H1 (cell line): ENCODE data around the gene SF3B2. TPM values are rescaled to one million over a fixed set of nuclear protein-coding genes. Genes with fewer than 3 reads are reported as not detected.

ENCODE experiments used
- CTCF ChIA-PET: fragments of 300-600 bp; sonication (Branson Sonifier 250); formaldehyde crosslinking; loops from one replicate; lab custom pipeline; 2021; ENCODE audit not compliant: partially characterized antibody; lab: Charles Lee
- POLR2A ChIA-PET: fragments of 300-600 bp; sonication (Branson Sonifier 250); formaldehyde crosslinking; loops from one replicate; lab custom pipeline; 2021; ENCODE audit warnings: inconsistent platforms; ENCODE audit not compliant: partially characterized antibody; lab: Charles Lee
- DNase-seq, 2 experiments: peaks; one replicate each; pipeline versions ENCODE4 v3.0.0 to v3.0.0-alpha.2; 2010 to 2022; ENCODE audit warnings: low spot score in 2 of 2, low read depth in 1 of 2, mixed read lengths in 1 of 2
- FAIRE-seq: peaks from 2 replicates; lab custom pipeline; 2011; peaks lifted over from hg19 to GRCh38; lab: Jason Lieb, UNC
- H2AFZ ChIP-seq: 2 replicates; pipeline ENCODE4 v1.8.1; 2012; ENCODE audit warnings: low read length, inconsistent platforms
- H2AK5ac ChIP-seq: 2 replicates; pipeline ENCODE4 v1.6.1; 2013; ENCODE audit warnings: low read depth, low read length
- H2BK120ac ChIP-seq: replicated peaks from 2 replicates; pipeline ENCODE3; 2013; ENCODE audit warnings: low read depth, low read length, inconsistent platforms
- H2BK12ac ChIP-seq: 2 replicates; pipeline ENCODE4 v1.6.1; 2013; ENCODE audit warnings: low read depth, low read length
- H2BK15ac ChIP-seq: 2 replicates; pipeline ENCODE4 v1.6.1; 2013; ENCODE audit warnings: low read length
- H2BK20ac ChIP-seq: 2 replicates; pipeline ENCODE4 v1.6.1; 2013; ENCODE audit warnings: low read length
- H2BK5ac ChIP-seq: 2 replicates; pipeline ENCODE4 v1.6.1; 2013; ENCODE audit warnings: low read depth, low read length
- H3K14ac ChIP-seq: 2 replicates; pipeline ENCODE4 v1.6.1; 2013; ENCODE audit warnings: inconsistent platforms; ENCODE audit not compliant: insufficient read length
- H3K18ac ChIP-seq: 2 replicates; pipeline ENCODE4 v1.6.1; 2013; ENCODE audit warnings: low read length; ENCODE audit errors: extremely low read depth
- H3K23ac ChIP-seq: 2 replicates; pipeline ENCODE4 v1.6.1; 2013; ENCODE audit warnings: inconsistent platforms; ENCODE audit not compliant: insufficient read length
- H3K23me2 ChIP-seq: 2 replicates; pipeline ENCODE4 v1.6.1; 2013; ENCODE audit warnings: low read depth, low read length
- H3K27ac ChIP-seq: 2 replicates; pipeline ENCODE4 v1.6.1; 2011; ENCODE audit warnings: low read depth, low read length, inconsistent platforms
- H3K27me3 ChIP-seq, 4 experiments: replicated peaks in 1 of 4; 1 replicate in 1 of 4; 2 replicates in 3 of 4; pipeline versions ENCODE4 v1.6.1 to v1.8.1; 2011 to 2013; ENCODE audit warnings: low read length in 3 of 4, mild to moderate bottlenecking in 3 of 4, inconsistent platforms in 2 of 4, mixed read lengths in 2 of 4, moderate library complexity in 1 of 4; ENCODE audit not compliant: control insufficient read depth in 3 of 4, insufficient read depth in 3 of 4; ENCODE audit errors: extremely low read depth in 1 of 4
- H3K36me3 ChIP-seq, 4 experiments: 2 replicates each; pipeline versions ENCODE4 v1.6.1 to v1.8.1; 2011 to 2013; ENCODE audit warnings: mild to moderate bottlenecking in 4 of 4, low read length in 3 of 4, moderate library complexity in 2 of 4, control low read depth in 1 of 4, inconsistent platforms in 1 of 4; ENCODE audit not compliant: insufficient read depth in 4 of 4, control insufficient read depth in 2 of 4
- H3K4ac ChIP-seq: replicated peaks from 2 replicates; pipeline ENCODE3; 2013; ENCODE audit warnings: low read length, low read depth, mixed read lengths, inconsistent platforms; ENCODE audit not compliant: insufficient read length
- H3K4me1 ChIP-seq, 4 experiments: replicated peaks in 1 of 4; 1 replicate in 1 of 4; 2 replicates in 3 of 4; pipeline versions ENCODE4 v1.6.1 to v1.8.1; 2011 to 2013; ENCODE audit warnings: low read length in 3 of 4, inconsistent platforms in 2 of 4, mixed read lengths in 1 of 4; ENCODE audit not compliant: insufficient read depth in 4 of 4, control insufficient read depth in 3 of 4
- H3K4me2 ChIP-seq, 2 experiments: 2 replicates each; pipeline versions ENCODE4 v1.6.1 to v1.8.1; 2011 to 2013; ENCODE audit warnings: low read depth in 2 of 2, low read length in 2 of 2, control low read depth in 1 of 2, inconsistent platforms in 1 of 2, mild to moderate bottlenecking in 1 of 2; ENCODE audit not compliant: insufficient read depth in 1 of 2
- H3K4me3 ChIP-seq, 4 experiments: fragments of 200-600, 300-600 bp in 1 of 4; sonication (generic), shearing (Covaris generic), sonication (Bioruptor Twin) in 1 of 4; 2 replicates each; pipeline versions ENCODE4 v1.5.1 to v1.8.1; 2011 to 2016; ENCODE audit warnings: low read length in 4 of 4, low read depth in 3 of 4, control low read depth in 2 of 4, inconsistent platforms in 2 of 4, mild to moderate bottlenecking in 2 of 4, mixed read lengths in 1 of 4, moderate library complexity in 1 of 4; ENCODE audit not compliant: insufficient read depth in 2 of 4; ENCODE audit errors: extremely low read depth in 1 of 4
- H3K56ac ChIP-seq: replicated peaks from 2 replicates; pipeline ENCODE3; 2013; ENCODE audit warnings: low read depth, mild to moderate bottlenecking, mixed read lengths, low read length, inconsistent platforms; ENCODE audit not compliant: insufficient read length
- H3K79me1 ChIP-seq: 2 replicates; pipeline ENCODE4 v1.6.1; 2013; ENCODE audit warnings: low read depth, low read length, control low read depth
- H3K79me2 ChIP-seq, 2 experiments: 2 replicates each; pipeline versions ENCODE4 v1.6.1 to v1.8.1; 2012 to 2013; ENCODE audit warnings: low read length in 2 of 2, mild to moderate bottlenecking in 2 of 2, inconsistent platforms in 1 of 2; ENCODE audit not compliant: insufficient read depth in 2 of 2, control insufficient read depth in 1 of 2
- H3K9ac ChIP-seq, 4 experiments: replicated peaks in 1 of 4; 1 replicate in 1 of 4; 2 replicates in 3 of 4; pipeline versions ENCODE4 v1.6.1 to v1.8.1; 2011 to 2013; ENCODE audit warnings: low read depth in 3 of 4, low read length in 3 of 4, control low read depth in 2 of 4, mild to moderate bottlenecking in 2 of 4, moderate library complexity in 2 of 4, inconsistent platforms in 1 of 4; ENCODE audit errors: extremely low read depth in 1 of 4
- H3K9me3 ChIP-seq, 2 experiments: 2 replicates each; pipeline versions ENCODE4 v1.6.1 to v1.8.1; 2012 to 2013; ENCODE audit warnings: mild to moderate bottlenecking in 2 of 2, moderate library complexity in 2 of 2, control low read depth in 1 of 2, inconsistent platforms in 1 of 2, low read depth in 1 of 2, low read length in 1 of 2, mixed read lengths in 1 of 2; ENCODE audit not compliant: insufficient read depth in 2 of 2
- H4K20me1 ChIP-seq, 2 experiments: replicated peaks in 1 of 2; 2 replicates each; pipeline versions ENCODE3 to v1.8.1; 2011 to 2013; ENCODE audit warnings: inconsistent platforms in 2 of 2, low read length in 2 of 2, mild to moderate bottlenecking in 1 of 2; ENCODE audit not compliant: insufficient read depth in 2 of 2, control insufficient read depth in 1 of 2
- H4K5ac ChIP-seq: 2 replicates; pipeline ENCODE4 v1.6.1; 2013; ENCODE audit warnings: low read length, low read depth, mixed read lengths, inconsistent platforms; ENCODE audit not compliant: insufficient read length
- H4K8ac ChIP-seq: 2 replicates; pipeline ENCODE4 v1.8.0; 2013; ENCODE audit warnings: mild to moderate bottlenecking, moderate library complexity, low read length, inconsistent platforms; ENCODE audit not compliant: insufficient read depth; ENCODE audit errors: extremely low read depth
- H4K91ac ChIP-seq: replicated peaks from 2 replicates; pipeline ENCODE3; 2013; ENCODE audit warnings: low read length, mixed read lengths, inconsistent platforms; ENCODE audit not compliant: insufficient read length
- CBX8 ChIP-seq: fragments of 300-800, 300-1000 bp; sonication (generic); IDR thresholded peaks from 2 replicates; pipeline ENCODE4 v1.7.1; 2016; ENCODE audit warnings: low read depth, low read length, borderline replicate concordance
- CTBP2 ChIP-seq: IDR thresholded peaks from 2 replicates; pipeline ENCODE4 v1.7.0; 2011; ENCODE audit warnings: borderline replicate concordance, mild to moderate bottlenecking, moderate library complexity, mixed read lengths, low read length; ENCODE audit not compliant: insufficient read depth, insufficient read length
- E2F6 ChIP-seq: IDR thresholded peaks from 2 replicates; pipeline ENCODE4 v1.6.1; 2012; ENCODE audit warnings: inconsistent platforms
- JUN ChIP-seq: IDR thresholded peaks from 2 replicates; pipeline ENCODE4 v1.6.1; 2011; ENCODE audit warnings: low read depth, mild to moderate bottlenecking, improper control_type of control experiment, low read length
- JUND ChIP-seq: IDR thresholded peaks from 2 replicates; pipeline ENCODE4 v1.6.1; 2011; ENCODE audit warnings: mild to moderate bottlenecking, improper control_type of control experiment, low read length
- KDM1A ChIP-seq: fragments of 200-600, 300-600 bp; sonication (generic); IDR thresholded peaks from 2 replicates; pipeline ENCODE4 v1.7.1; 2016; ENCODE audit warnings: mild to moderate bottlenecking, low read length, borderline replicate concordance
- MAX ChIP-seq: IDR thresholded peaks from 2 replicates; pipeline ENCODE4 v1.6.1; 2012; ENCODE audit warnings: inconsistent platforms
- SAP30 ChIP-seq: fragments of 300-600 bp; sonication (generic); IDR thresholded peaks from 2 replicates; pipeline ENCODE4 v1.7.1; 2012; ENCODE audit warnings: low read length, moderate library complexity, mild to moderate bottlenecking, inconsistent platforms; ENCODE audit not compliant: insufficient read depth, insufficient replicate concordance
- TAF7 ChIP-seq: optimal IDR thresholded peaks from 2 replicates; pipeline ENCODE3; 2011; ENCODE audit warnings: low read depth, mild to moderate bottlenecking, inconsistent platforms, low read length, moderate library complexity, borderline replicate concordance
- TBP ChIP-seq: IDR thresholded peaks from 2 replicates; pipeline ENCODE4 v1.6.1; 2011; ENCODE audit warnings: low read depth, low read length, improper control_type of control experiment
- TCF12 ChIP-seq: IDR thresholded peaks from 2 replicates; pipeline ENCODE4 v1.6.1; 2011; ENCODE audit warnings: low read depth, mild to moderate bottlenecking, low read length
- YY1 ChIP-seq: IDR thresholded peaks from 2 replicates; pipeline ENCODE4 v1.6.1; 2011; ENCODE audit warnings: low read depth, mild to moderate bottlenecking, low read length
- WGBS, 2 experiments: shearing (Covaris generic) in 1 of 2; methylation state at CpG; one replicate each; pipeline versions ENCODE4 v1.1.6 to v1.1.7; 2013 to 2015; ENCODE audit warnings: low lambda C conversion rate in 2 of 2, mixed read lengths in 2 of 2, inconsistent platforms in 1 of 2, low coverage in 1 of 2, missing lambda C conversion rate in 1 of 2; ENCODE audit not compliant: insufficient replicate concordance in 2 of 2, insufficient coverage in 1 of 2, insufficient read length in 1 of 2; ENCODE audit errors: extremely low coverage in 1 of 2, missing lambda C conversion rate in 1 of 2; 5-methylcytosine and 5-hydroxymethylcytosine counted together
- polyA plus RNA-seq, 7 experiments: library from polyadenylated mRNA; depleted of rRNA in 3 of 7; stranded (reverse) in 5 of 7; unstranded in 2 of 7; fragments of >200 nt in 5 of 7; fragments of 200-250 nt in 2 of 7; gene quantifications; 1 replicate in 5 of 7; 2 replicates in 1 of 7; 4 replicates in 1 of 7; pipeline versions ENCODE4 v1.2.1 to v1.2.3, GENCODE V29; 2011 to 2013; ENCODE audit warnings: missing spikeins in 2 of 7, mixed read lengths in 2 of 7
- total RNA-seq: library from RNA; stranded (reverse); fragmentation: NEBNext Ultra II Directional; extraction: Animal tissue kit (Norgen Biotek cat#: 25700); gene quantifications from 2 replicates; pipeline ENCODE4 v1.2.1, GENCODE V29; 2021

Gene SF3B2
- total and polyA plus RNA-seq, 2 of the 8 experiments (the other 6 are each of a cell fraction or from before 2014, with no cell fraction given), result 182 to 237 TPM

GRCh38 chr11:66084821-66085475 is 32.8 kb downstream of the SF3B2 start:
- H4K91ac ChIP-seq, result no peak overlapping the region
- no peak overlapping the region for H3K23ac ChIP-seq
- H3K79me2 ChIP-seq, result no peaks in the 10 kb centered on the region; a peak in 1 of 4 replicates
- 92% methylated on average over 3 of the region's 3 CpGs; no CpG with 5 or more reads in 1 of the 2 experiments for WGBS, 2 experiments
- no peak overlapping the region for H2BK120ac ChIP-seq
- no peak overlapping the region for H2BK15ac ChIP-seq
- DNase-seq, result no peak
- no peak overlapping the region for H3K56ac ChIP-seq
- H2AK5ac ChIP-seq, result no peak overlapping the region
- H3K9ac ChIP-seq, result no peak overlapping the region
- FAIRE-seq, result no peak
- no peaks in the 10 kb centered on the region for H4K20me1 ChIP-seq
- no peaks in the 10 kb centered on the region for H3K27me3 ChIP-seq
- peaks cover 0 to 3% (median under 1%) of the 10 kb centered on the region in 4 experiments; a peak in 1 of 7 replicates for H3K4me1 ChIP-seq
- H3K36me3 ChIP-seq, result no peaks in the 10 kb centered on the region
- H3K4me2 ChIP-seq, result no peak overlapping the region
- H2AFZ ChIP-seq, result no peak overlapping the region
- H4K8ac ChIP-seq, result no peak overlapping the region
- no peak overlapping the region for H3K4ac ChIP-seq
- ChIA-PET POLR2A (interaction anchor here (1.7 kb wide), 1 partner anchor 231 kb away, joined by 3 read pairs; no protein-coding TSS in a partner anchor), CTCF (interaction anchor here (0.7 to 1.6 kb wide), 2 partner anchors 31 to 81 kb away, joined by 3 read pairs; no protein-coding TSS in a partner anchor)
- H2BK20ac ChIP-seq, result no peak overlapping the region
- H3K14ac ChIP-seq, result no peak overlapping the region
- no peak overlapping the region for H3K18ac ChIP-seq
- H3K27ac ChIP-seq, result no peak overlapping the region
- no peak overlapping the region for H2BK12ac ChIP-seq
- H4K5ac ChIP-seq, result no peak overlapping the region
- peaks cover 3% of the 10 kb centered on the region for H3K79me1 ChIP-seq
- no peaks in the 10 kb centered on the region; the same call in 1 of the 2 replicates for H3K23me2 ChIP-seq
- H3K4me3 ChIP-seq, result no peak overlapping the region
- H2BK5ac ChIP-seq, result no peak overlapping the region
- H3K9me3 ChIP-seq, result no peaks in the 10 kb centered on the region
- no peak for TF ChIP-seq SAP30
- no peak for TF ChIP-seq YY1
- no peak for TF ChIP-seq CBX8
- no peak for TF ChIP-seq JUN
- TF ChIP-seq KDM1A, result no peak
- no peak for TF ChIP-seq TCF12
- TF ChIP-seq E2F6, result no peak
- no peak for TF ChIP-seq CTBP2
- no peak for TF ChIP-seq MAX
- TF ChIP-seq TBP, result no peak
- no peak for TF ChIP-seq TAF7
- no peak for TF ChIP-seq JUND
